RWPE1 (cell line): Measurements from ENCODE around the gene KLF9.
A peak's percentile ranks its signal among the peaks of the same experiment; 100 is the strongest.

Experiments
- CTCF ChIA-PET: fragments of 350-600 bp; sonication (Branson Sonifier 250); formaldehyde crosslinking; extraction: SDS; loops from one replicate; lab custom pipeline; 2021; lab: Yijun Ruan, JAX
- POLR2A ChIA-PET: fragments of 400-600 bp; formaldehyde crosslinking; extraction: SDS; loops from one replicate; lab custom pipeline; 2020; ENCODE audit warnings: antibody characterized with exemption; ENCODE audit not compliant: low non-redundant PET; lab: Yijun Ruan, JAX
- DNase-seq: peaks from one replicate; pipeline ENCODE4 v3.0.0; 2012; ENCODE audit warnings: low spot score
- H3K27ac ChIP-seq: fragments of 450-650 bp; 2 replicates; pipeline ENCODE4 v1.5.1; 2017
- TF ChIP-seq, protein P1 (sequence below): fragments of 450-650 bp; conservative IDR thresholded peaks from 2 replicates; pipeline ENCODE4 v1.5.1; 2017; ENCODE audit warnings: low read depth, mild to moderate bottlenecking

KLF9 gene

DNA sequence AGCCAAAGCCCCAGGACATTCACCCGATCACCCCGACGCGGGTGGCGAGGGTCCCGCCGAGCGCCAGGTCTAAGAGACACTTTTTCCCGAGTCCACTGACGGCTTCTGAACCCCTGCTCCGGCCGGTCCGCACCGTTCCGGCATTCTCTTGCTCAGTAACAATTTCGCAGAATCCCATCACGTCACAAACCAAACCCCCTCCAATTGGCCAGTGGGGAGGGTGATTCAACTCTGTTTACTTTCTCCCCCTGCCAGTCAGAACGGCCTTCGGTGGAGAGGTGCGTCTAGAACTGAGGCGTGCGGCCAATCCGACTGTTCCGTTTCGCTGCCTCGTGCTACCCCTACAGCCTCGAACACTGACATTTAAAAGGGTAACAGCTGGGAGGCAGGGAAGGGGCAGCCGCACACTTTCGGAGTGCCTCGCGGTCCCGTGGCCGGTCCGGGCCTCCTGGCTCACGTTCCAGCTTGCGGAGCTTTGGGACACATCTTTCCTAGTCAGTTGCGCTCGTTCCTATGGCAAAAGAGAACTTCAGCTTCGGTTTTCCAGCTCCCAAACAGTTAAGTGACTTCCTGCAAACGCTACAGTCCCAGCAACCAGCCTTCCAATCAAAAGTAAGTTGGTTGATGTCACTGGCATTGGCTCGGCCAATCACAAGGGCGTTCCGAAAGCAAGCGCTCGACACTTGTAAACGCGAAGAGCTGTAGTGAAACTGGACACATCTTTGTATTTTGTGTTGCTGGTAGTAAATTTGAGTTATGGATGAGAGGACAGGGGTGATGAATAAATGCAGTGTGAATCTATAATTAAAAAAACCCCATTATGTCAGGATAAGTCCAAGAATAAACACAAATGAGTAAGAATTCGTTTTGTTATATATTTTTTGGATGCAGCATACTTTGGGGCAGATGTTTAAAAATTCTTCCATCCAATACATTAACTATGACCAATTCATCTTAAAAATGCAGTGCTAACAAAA is at the start of gene KLF9:
TSS of gene KLF9 (minus strand) at position 859 of the 977 bp plus-strand sequence. CDS start 1,294 bp downstream, outside the sequence.
- TF ChIP-seq, protein P1, sequence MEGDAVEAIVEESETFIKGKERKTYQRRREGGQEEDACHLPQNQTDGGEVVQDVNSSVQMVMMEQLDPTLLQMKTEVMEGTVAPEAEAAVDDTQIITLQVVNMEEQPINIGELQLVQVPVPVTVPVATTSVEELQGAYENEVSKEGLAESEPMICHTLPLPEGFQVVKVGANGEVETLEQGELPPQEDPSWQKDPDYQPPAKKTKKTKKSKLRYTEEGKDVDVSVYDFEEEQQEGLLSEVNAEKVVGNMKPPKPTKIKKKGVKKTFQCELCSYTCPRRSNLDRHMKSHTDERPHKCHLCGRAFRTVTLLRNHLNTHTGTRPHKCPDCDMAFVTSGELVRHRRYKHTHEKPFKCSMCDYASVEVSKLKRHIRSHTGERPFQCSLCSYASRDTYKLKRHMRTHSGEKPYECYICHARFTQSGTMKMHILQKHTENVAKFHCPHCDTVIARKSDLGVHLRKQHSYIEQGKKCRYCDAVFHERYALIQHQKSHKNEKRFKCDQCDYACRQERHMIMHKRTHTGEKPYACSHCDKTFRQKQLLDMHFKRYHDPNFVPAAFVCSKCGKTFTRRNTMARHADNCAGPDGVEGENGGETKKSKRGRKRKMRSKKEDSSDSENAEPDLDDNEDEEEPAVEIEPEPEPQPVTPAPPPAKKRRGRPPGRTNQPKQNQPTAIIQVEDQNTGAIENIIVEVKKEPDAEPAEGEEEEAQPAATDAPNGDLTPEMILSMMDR: no peak
- ChIA-PET POLR2A (interaction anchor here (0.6 kb wide), 1 partner anchor 75 kb away, joined by 3 read pairs; no protein-coding TSS in a partner anchor), CTCF (interaction anchor here (0.6 to 1.5 kb wide), 5 partner anchors 71 to 189 kb away, joined by 3 to 7 read pairs (median 6); no protein-coding TSS in a partner anchor)
- peak; percentile 99 for DNase-seq
- peak within 1 kb of the TSS; percentile 99 for H3K27ac ChIP-seq

DNA sequence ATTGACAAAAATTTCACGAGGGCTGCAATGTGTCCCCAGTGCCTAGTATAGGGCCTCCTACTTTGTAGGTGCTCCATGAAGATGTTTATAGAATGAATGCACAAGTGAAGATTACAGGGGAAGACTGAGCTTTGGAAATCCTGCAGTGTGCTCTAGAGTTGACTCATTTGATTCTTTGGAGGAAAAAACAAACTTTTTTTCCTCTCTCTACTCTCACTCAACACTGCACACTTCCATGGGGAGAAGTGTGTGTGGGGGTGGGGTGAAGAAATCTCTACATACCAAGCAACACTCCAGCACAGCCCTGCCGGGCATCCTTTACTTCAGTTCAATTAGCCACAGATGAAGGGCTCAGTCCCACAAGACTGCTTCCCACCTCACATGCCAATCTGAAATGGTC is 49.4 kb upstream of the KLF9 start:
- ChIA-PET CTCF (no interaction called here), POLR2A (no interaction called here)
- TF ChIP-seq, protein P1: no peak
- no peak for DNase-seq
- no peak overlapping the region for H3K27ac ChIP-seq

DNA sequence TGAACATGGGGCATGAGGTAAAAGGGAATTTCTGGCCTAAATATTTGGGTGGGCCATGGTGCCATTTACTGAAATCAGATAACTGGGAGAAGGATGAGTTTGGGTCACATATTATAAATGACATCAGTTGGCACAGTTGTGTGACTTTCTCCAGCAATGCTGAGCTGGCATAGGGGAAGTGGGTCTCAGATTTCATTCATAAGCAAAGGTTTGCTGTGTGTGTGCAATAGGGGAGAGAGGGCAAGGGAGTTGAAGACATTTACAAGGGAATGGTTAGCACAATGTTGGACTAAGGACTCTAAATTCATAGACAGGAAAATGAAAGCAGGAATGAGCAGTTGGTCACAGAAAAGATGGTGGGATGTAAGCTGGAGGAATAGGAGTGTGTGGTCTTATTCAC is 47.8 kb upstream of the KLF9 start:
- TF ChIP-seq, protein P1: no peak
- ChIA-PET POLR2A (no interaction called here), CTCF (no interaction called here)
- DNase-seq: no peak
- no peak overlapping the region for H3K27ac ChIP-seq

DNA sequence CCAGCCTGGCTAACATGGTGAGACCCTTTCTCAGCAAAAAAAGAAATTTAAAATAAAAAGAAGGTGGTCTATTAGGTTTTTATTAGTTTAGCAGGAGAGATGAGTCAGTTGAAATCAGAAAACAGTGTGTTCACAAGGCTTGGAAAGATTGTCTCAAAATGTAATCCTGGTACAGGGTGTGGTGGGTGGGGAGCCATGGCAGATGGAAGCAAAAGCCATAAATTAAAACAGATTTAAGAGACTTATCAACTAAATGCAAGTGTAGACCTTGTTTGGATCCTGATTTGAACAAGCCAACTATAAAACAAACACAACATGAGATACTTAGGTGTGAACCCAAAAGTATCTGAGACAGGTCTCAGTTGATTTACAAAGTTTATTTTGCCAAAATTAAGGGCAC is 42.8 kb upstream of the KLF9 start:
- POLR2A ChIA-PET: no interaction called here
- no peak overlapping the region for H3K27ac ChIP-seq
- CTCF ChIA-PET: no interaction called here
- DNase-seq: no peak
- TF ChIP-seq, protein P1: no peak

DNA sequence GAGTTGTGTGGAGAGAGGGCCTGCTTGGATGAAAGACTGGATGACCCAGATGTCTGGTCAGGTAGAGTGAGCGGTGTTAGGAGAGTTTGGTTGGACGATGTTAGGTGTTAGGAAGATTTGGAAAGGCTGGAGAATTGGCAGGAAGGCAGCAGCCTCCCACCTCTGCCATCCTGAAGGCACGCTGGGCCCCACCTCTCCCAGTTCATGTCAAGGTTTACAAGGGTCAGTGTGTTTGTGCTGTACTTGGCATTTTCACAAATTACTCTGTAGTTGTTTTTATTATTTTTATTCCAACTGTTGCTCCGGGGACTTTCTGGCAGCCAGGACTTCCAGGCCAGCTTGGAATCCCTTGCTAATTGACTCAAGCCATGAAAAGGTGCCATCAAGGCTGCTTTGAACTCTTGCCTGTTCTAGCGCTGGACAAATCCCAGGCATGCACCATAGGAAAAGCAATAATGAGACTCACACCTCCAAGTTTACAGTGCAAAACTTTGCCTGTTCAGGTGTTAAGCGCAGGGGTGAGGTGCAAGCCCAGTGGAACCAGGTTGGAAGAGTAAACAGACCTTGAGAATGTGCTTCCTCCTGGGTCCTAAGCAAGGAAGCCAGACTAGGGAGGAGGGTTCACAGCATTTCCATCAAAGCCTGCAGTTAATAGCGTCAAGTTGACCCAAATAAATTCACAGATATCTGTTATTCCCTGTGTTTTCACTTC is 41.7 kb upstream of the KLF9 start:
- ChIA-PET CTCF (no interaction called here), POLR2A (interaction anchor here (0.9 kb wide), 1 partner anchor 37 kb away, joined by 3 read pairs; no protein-coding TSS in a partner anchor)
- DNase-seq: no peak
- H3K27ac ChIP-seq: no peak overlapping the region
- TF ChIP-seq, protein P1: no peak

DNA sequence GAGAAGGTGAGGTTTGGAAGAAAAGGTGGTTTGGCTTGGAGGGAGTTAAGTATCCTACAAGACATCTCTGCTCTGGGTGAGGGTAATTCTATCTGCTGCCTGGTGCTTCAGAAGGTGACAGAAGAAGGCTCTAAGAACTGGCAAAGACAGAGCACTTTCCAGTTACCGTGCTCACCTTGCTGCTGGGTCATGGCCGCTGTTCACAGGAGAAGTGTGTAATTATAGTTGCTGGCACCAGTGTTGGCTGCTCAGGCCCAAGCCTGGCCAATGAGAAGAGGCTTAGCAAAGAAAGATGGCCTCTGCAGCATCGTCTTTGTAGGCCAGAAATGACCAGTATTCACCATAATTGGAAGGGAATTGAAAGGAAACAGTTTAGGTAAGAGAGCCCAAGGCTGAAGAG is 37.9 kb upstream of the KLF9 start:
- no peak overlapping the region for H3K27ac ChIP-seq
- TF ChIP-seq, protein P1: no peak
- no peak for DNase-seq
- CTCF ChIA-PET: no interaction called here
- POLR2A ChIA-PET: no interaction called here
